ENCODE data around the gene SKI.
"Not testable (repeated sequence)": the region's sequence is repeated elsewhere in the genome, so short reads cannot be mapped to it uniquely, and the experiment has no call there.

The SKI gene

GRCh38 chr1:2231532-2232254 is 3.6 kb downstream of the SKI start:
- DNase-seq: no peak

GRCh38 chr1:2232255-2232915 is 4.3 kb downstream of the SKI start:
- DNase-seq: no peak

- no peak for DNase-seq
Measured at GRCh38 chr1:2232916-2233438, 4.9 kb downstream of the SKI start.

- DNase-seq: no peak
Measured at GRCh38 chr1:2233468-2233867, 5.3 kb downstream of the SKI start.

GRCh38 chr1:2233997-2234761 is 6.1 kb downstream of the SKI start:
- no peak for DNase-seq

GRCh38 chr1:2234762-2235113 is 6.6 kb downstream of the SKI start:
- DNase-seq: no peak

GRCh38 chr1:2235300-2235998 is 7.3 kb downstream of the SKI start:
- DNase-seq: no peak

GRCh38 chr1:2236695-2237677 is 8.9 kb downstream of the SKI start:
- DNase-seq: peak; percentile 14

GRCh38 chr1:2237773-2238172 is 9.7 kb downstream of the SKI start:
- no peak for DNase-seq

GRCh38 chr1:2238361-2239012 is 10.4 kb downstream of the SKI start:
- no peak for DNase-seq

GRCh38 chr1:2239013-2239370 is 10.9 kb downstream of the SKI start:
- no peak for DNase-seq

- DNase-seq: no peak
Measured at GRCh38 chr1:2239384-2239985, 11.4 kb downstream of the SKI start.

- no peak for DNase-seq
Measured at GRCh38 chr1:2240270-2241156, 12.4 kb downstream of the SKI start.

GRCh38 chr1:2241820-2242219 is 13.7 kb downstream of the SKI start:
- DNase-seq: no peak

GRCh38 chr1:2242814-2243725 is 15.0 kb downstream of the SKI start:
- peak; percentile 24 for DNase-seq

GRCh38 chr1:2247045-2247394 is 18.9 kb downstream of the SKI start:
- DNase-seq: not testable (repeated sequence)

- no peak for DNase-seq
Measured at GRCh38 chr1:2247760-2248126, 19.6 kb downstream of the SKI start.

GRCh38 chr1:2248127-2248826 is 20.2 kb downstream of the SKI start:
- no peak for DNase-seq

All from NCI-H1417 treated with DMSO at 0.1 percent for 48 hours (cell line).